Effector memory CD8-positive, alpha-beta T cell (primary cell): ENCODE data around the gene ANKRD45.
"Not testable (repeated sequence)": the region's sequence is repeated elsewhere in the genome, so short reads cannot be mapped to it uniquely, and the experiment has no call there.

Source experiments
- ATAC-seq: fragments of 150-1000 bp; cut with Tn5 transposase; replicated peaks from 2 replicates; pipeline ENCODE4 v1.10.0; 2021; ENCODE audit warnings: mild to moderate bottlenecking, moderate library complexity
- DNase-seq, 3 experiments: peaks; one replicate each; pipeline ENCODE4 v3.0.0; 2021
- H3K27ac Mint-ChIP-seq, 2 donors: one replicate each; pipeline ENCODE4 v1.8.0; 2022; ENCODE audit warnings: mild to moderate bottlenecking in 2 of 2, mixed read lengths in 2 of 2, moderate library complexity in 2 of 2
- H3K27me3 Mint-ChIP-seq, 2 donors: one replicate each; pipeline ENCODE4 v1.8.0; 2022; ENCODE audit warnings: mixed read lengths in 2 of 2
- H3K36me3 Mint-ChIP-seq: one replicate; pipeline ENCODE4 v1.8.0; 2022; ENCODE audit warnings: mild to moderate bottlenecking, moderate library complexity, mixed read lengths; ENCODE audit not compliant: insufficient read depth
- H3K4me1 Mint-ChIP-seq, 2 donors: one replicate each; pipeline ENCODE4 v1.8.0; 2022; ENCODE audit warnings: low read depth in 2 of 2, mixed read lengths in 2 of 2
- H3K4me3 Mint-ChIP-seq, 2 donors: one replicate each; pipeline ENCODE4 v1.8.0; 2022; ENCODE audit warnings: mild to moderate bottlenecking in 2 of 2, mixed read lengths in 2 of 2, moderate library complexity in 2 of 2
- H3K9me3 Mint-ChIP-seq, 2 donors: one replicate each; pipeline ENCODE4 v1.8.0; 2022; ENCODE audit warnings: mixed read lengths in 2 of 2
- total RNA-seq, 9 experiments: gene quantifications; one replicate each; lab custom pipeline; 2026; lab: John Stamatoyannopoulos, UW

Gene ANKRD45
- total RNA-seq, result 0 to 0.10 (median 0) reads per million in 9 experiments

- DNase-seq (no peak), ATAC-seq (no peak)
- no peak within 1 kb of the TSS for H3K27ac Mint-ChIP-seq
- H3K4me1 Mint-ChIP-seq, result peaks cover 4 to 7% of the 10 kb centered on the region in 2 donors
- H3K36me3 Mint-ChIP-seq, result no peaks in the 10 kb centered on the region
- peak within 1 kb of the TSS; percentile 40 to 51 for H3K4me3 Mint-ChIP-seq
- H3K27me3 Mint-ChIP-seq, result peaks cover 44 to 49% of the 10 kb centered on the region in 2 donors
- H3K9me3 Mint-ChIP-seq, result no peaks in the 10 kb centered on the region
These were observed at the start of gene ANKRD45 for GRCh38 chr1:173669491-173669941. Gene ANKRD45 (minus strand): TSS chr1:173669851. CDS start chr1:173659418, 10,433 bp downstream.

GRCh38 chr1:173717238-173717637 lies 47.6 kb upstream of the ANKRD45 start:
- Mint-ChIP-seq H3K4me1 (peaks cover 24 to 39% of the 10 kb centered on the region in 2 donors), H3K27me3 (no peaks in the 10 kb centered on the region), H3K4me3 (no peak overlapping the region), H3K36me3 (peaks cover 15% of the 10 kb centered on the region), H3K27ac (no peak overlapping the region), H3K9me3 (no peaks in the 10 kb centered on the region)
- no peak for ATAC-seq
- no peak for DNase-seq

- Mint-ChIP-seq H3K36me3 (peaks cover 15% of the 10 kb centered on the region), H3K27ac (peak overlapping the region; percentile 87 to 91), H3K4me3 (peak overlapping the region; percentile 87 to 97), H3K4me1 (peaks cover 20 to 24% of the 10 kb centered on the region in 2 donors), H3K27me3 (peaks cover 12 to 16% of the 10 kb centered on the region in 2 donors), H3K9me3 (no peaks in the 10 kb centered on the region)
- no peak for ATAC-seq
- no peak for DNase-seq
These were observed 45.8 kb upstream of the ANKRD45 start for GRCh38 chr1:173715538-173715844.

- peaks cover 15 to 19% of the 10 kb centered on the region in 2 donors for H3K4me1 Mint-ChIP-seq
- peak; percentile 96 for ATAC-seq
- H3K4me3 Mint-ChIP-seq, result peak within 1 kb of the TSS; percentile 87 to 97
- H3K27ac Mint-ChIP-seq, result peak within 1 kb of the TSS; percentile 87 to 91
- peaks cover 12% of the 10 kb centered on the region for H3K36me3 Mint-ChIP-seq
- DNase-seq, result peak; percentile 84 to 91 (median 85)
- H3K9me3 Mint-ChIP-seq, result no peaks in the 10 kb centered on the region
- peaks cover 18 to 22% of the 10 kb centered on the region in 2 donors for H3K27me3 Mint-ChIP-seq
These were observed 45.3 kb upstream of the ANKRD45 start, which contains the start of gene KLHL20 for GRCh38 chr1:173714759-173715537. Gene KLHL20 (plus strand): TSS chr1:173714981. CDS start chr1:173716044, 1,063 bp downstream.

GRCh38 chr1:173714441-173714758 lies 44.7 kb upstream of the ANKRD45 start:
- ATAC-seq (no peak), DNase-seq (no peak)
- H3K4me3 Mint-ChIP-seq, result peak overlapping the region; percentile 87 to 97
- peak overlapping the region; percentile 87 to 91 for H3K27ac Mint-ChIP-seq
- H3K4me1 Mint-ChIP-seq, result peaks cover 15 to 18% of the 10 kb centered on the region in 2 donors
- peaks cover 12% of the 10 kb centered on the region for H3K36me3 Mint-ChIP-seq
- no peaks in the 10 kb centered on the region for H3K9me3 Mint-ChIP-seq
- peaks cover 21 to 27% of the 10 kb centered on the region in 2 donors for H3K27me3 Mint-ChIP-seq

- ATAC-seq (no peak), DNase-seq (no peak)
- no peaks in the 10 kb centered on the region for H3K9me3 Mint-ChIP-seq
- no peak overlapping the region for H3K4me3 Mint-ChIP-seq
- H3K27me3 Mint-ChIP-seq, result peaks cover 29 to 50% of the 10 kb centered on the region in 2 donors
- no peaks in the 10 kb centered on the region for H3K36me3 Mint-ChIP-seq
- H3K27ac Mint-ChIP-seq, result no peak overlapping the region
- H3K4me1 Mint-ChIP-seq, result no peaks in the 10 kb centered on the region
These were observed 39.1 kb upstream of the ANKRD45 start for GRCh38 chr1:173708787-173709186.

- Mint-ChIP-seq H3K4me3 (no peak overlapping the region), H3K27me3 (peaks cover 13 to 29% of the 10 kb centered on the region in 2 donors), H3K4me1 (no peaks in the 10 kb centered on the region), H3K9me3 (no peaks in the 10 kb centered on the region), H3K27ac (no peak overlapping the region), H3K36me3 (no peaks in the 10 kb centered on the region)
- no peak for DNase-seq
- ATAC-seq, result no peak
These were observed 35.5 kb upstream of the ANKRD45 start for GRCh38 chr1:173705117-173705516.

GRCh38 chr1:173702736-173703135 lies 33.1 kb upstream of the ANKRD45 start:
- DNase-seq, result no peak
- no peaks in the 10 kb centered on the region for H3K36me3 Mint-ChIP-seq
- peaks cover 23 to 27% of the 10 kb centered on the region in 2 donors for H3K27me3 Mint-ChIP-seq
- no peaks in the 10 kb centered on the region for H3K4me1 Mint-ChIP-seq
- no peaks in the 10 kb centered on the region for H3K9me3 Mint-ChIP-seq
- no peak overlapping the region for H3K4me3 Mint-ChIP-seq
- ATAC-seq, result no peak
- H3K27ac Mint-ChIP-seq, result no peak overlapping the region

- not testable (repeated sequence) for ATAC-seq, H3K36me3 Mint-ChIP-seq, H3K27ac Mint-ChIP-seq, H3K4me3 Mint-ChIP-seq, H3K9me3 Mint-ChIP-seq, H3K4me1 Mint-ChIP-seq, DNase-seq
- peaks cover 36% of the 10 kb centered on the region in 2 donors for H3K27me3 Mint-ChIP-seq
These were observed 31.6 kb upstream of the ANKRD45 start for GRCh38 chr1:173701299-173701698.

GRCh38 chr1:173693238-173693637 lies 23.6 kb upstream of the ANKRD45 start:
- H3K4me1 Mint-ChIP-seq, result peaks cover 4 to 10% of the 10 kb centered on the region in 2 donors
- peaks cover 45 to 52% of the 10 kb centered on the region in 2 donors for H3K27me3 Mint-ChIP-seq
- DNase-seq (no peak), ATAC-seq (no peak)
- no peaks in the 10 kb centered on the region for H3K9me3 Mint-ChIP-seq
- no peaks in the 10 kb centered on the region for H3K36me3 Mint-ChIP-seq
- no peak overlapping the region for H3K4me3 Mint-ChIP-seq
- no peak overlapping the region for H3K27ac Mint-ChIP-seq

GRCh38 chr1:173688300-173688699 lies 18.6 kb upstream of the ANKRD45 start:
- H3K27ac Mint-ChIP-seq, result peak overlapping the region; percentile 63 to 81
- DNase-seq (no peak), ATAC-seq (no peak)
- H3K9me3 Mint-ChIP-seq, result no peaks in the 10 kb centered on the region
- H3K27me3 Mint-ChIP-seq, result peaks cover 6 to 9% of the 10 kb centered on the region in 2 donors
- no peaks in the 10 kb centered on the region for H3K36me3 Mint-ChIP-seq
- H3K4me3 Mint-ChIP-seq, result peak overlapping the region in 1 of 2 donors; percentile 15
- H3K4me1 Mint-ChIP-seq, result peaks cover 6 to 14% of the 10 kb centered on the region in 2 donors

- ATAC-seq, H3K27me3 Mint-ChIP-seq, H3K9me3 Mint-ChIP-seq, H3K36me3 Mint-ChIP-seq, H3K27ac Mint-ChIP-seq, DNase-seq, H3K4me3 Mint-ChIP-seq: not testable (repeated sequence)
- peaks cover 6 to 14% of the 10 kb centered on the region in 2 donors for H3K4me1 Mint-ChIP-seq
These were observed 15.5 kb upstream of the ANKRD45 start for GRCh38 chr1:173685121-173685520.

GRCh38 chr1:173683838-173684237 lies 14.2 kb upstream of the ANKRD45 start:
- ATAC-seq, DNase-seq, H3K27me3 Mint-ChIP-seq, H3K4me3 Mint-ChIP-seq, H3K9me3 Mint-ChIP-seq, H3K36me3 Mint-ChIP-seq, H3K27ac Mint-ChIP-seq: not testable (repeated sequence)
- peaks cover 6 to 11% of the 10 kb centered on the region in 2 donors for H3K4me1 Mint-ChIP-seq

GRCh38 chr1:173682184-173682583 lies 12.5 kb upstream of the ANKRD45 start:
- Mint-ChIP-seq H3K4me1 (no peaks in the 10 kb centered on the region), H3K36me3 (no peaks in the 10 kb centered on the region), H3K9me3 (peaks cover 0 to 4% of the 10 kb centered on the region in 2 donors), H3K4me3 (no peak overlapping the region), H3K27me3 (no peaks in the 10 kb centered on the region), H3K27ac (no peak overlapping the region)
- ATAC-seq, result no peak
- DNase-seq, result no peak
